Measurements from ENCODE around the gene RECQL5. TPM values are rescaled to one million over a fixed set of nuclear protein-coding genes. Genes with fewer than 3 reads are reported as not detected.
A peak's percentile ranks its signal among the peaks of the same experiment; 100 is the strongest.

Gene RECQL5
- total RNA-seq, 1 experiment from 2014 or later: 40.0 TPM

DNA sequence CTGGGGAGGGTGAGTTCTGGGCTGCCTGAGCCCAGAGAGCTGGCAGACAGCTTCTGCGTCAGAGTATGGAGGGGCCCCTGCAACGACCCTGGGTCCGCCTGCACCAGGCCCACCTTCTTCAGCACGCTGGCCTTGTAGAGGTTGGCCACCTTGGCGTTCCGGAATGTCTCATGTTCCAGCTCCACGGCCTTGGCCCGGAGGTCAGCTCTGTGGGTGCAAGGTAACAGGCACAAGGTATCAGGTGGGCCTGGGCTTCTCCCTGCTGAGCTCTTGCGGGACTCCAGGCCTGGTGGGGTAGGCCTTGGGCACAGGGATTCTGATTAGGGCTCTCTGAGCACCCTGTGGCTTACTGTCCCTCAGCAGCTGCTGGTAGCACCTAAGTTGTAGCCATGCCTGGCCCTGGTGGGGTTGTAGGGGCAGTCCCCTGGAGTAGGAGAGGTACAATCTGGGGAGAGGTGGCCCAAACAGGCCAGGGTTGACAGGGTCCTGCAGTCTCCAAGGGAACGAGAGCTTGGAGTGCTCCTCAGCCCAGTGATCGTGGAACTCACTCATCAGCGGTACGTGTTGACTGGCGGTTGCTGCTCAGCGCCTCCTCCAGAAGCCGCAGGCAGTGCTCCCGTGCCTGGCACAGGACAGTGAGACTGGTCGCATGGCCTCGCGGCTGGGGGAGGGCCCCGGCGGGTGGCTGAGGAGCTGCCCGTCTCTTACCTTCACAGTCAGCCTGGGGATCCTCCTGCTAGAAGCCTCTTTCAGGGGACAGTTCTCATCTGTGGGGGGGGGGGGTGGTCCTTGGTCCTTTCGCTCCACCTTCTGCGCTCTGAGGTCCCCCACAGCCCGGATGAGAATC lies 36.7 kb downstream of the RECQL5 start:
- Mint-ChIP-seq H3K4me1 (peaks cover 16 to 19% of the 10 kb centered on the region in 2 experiments), H3K36me3 (ENCODE audit: insufficient read depth in 1 of 3, low read depth in 3 of 3) (peaks cover 0 to 15% (median 2%) of the 10 kb centered on the region in 3 experiments; a peak in 4 of 7 replicates), H3K27me3 (ENCODE audit: low read depth) (no peaks in the 10 kb centered on the region), H3K27ac (peak overlapping the region in 1 of 3 experiments; percentile 61; a peak in 1 of 7 replicates), H3K9me3 (no peaks in the 10 kb centered on the region), H3K4me3 (no peak overlapping the region)
- H3K23me2 ChIP-seq (ENCODE audit: insufficient read length, low read depth, low read length, poor library complexity, severe bottlenecking): no peaks in the 10 kb centered on the region
- TF ChIP-seq, protein P1, sequence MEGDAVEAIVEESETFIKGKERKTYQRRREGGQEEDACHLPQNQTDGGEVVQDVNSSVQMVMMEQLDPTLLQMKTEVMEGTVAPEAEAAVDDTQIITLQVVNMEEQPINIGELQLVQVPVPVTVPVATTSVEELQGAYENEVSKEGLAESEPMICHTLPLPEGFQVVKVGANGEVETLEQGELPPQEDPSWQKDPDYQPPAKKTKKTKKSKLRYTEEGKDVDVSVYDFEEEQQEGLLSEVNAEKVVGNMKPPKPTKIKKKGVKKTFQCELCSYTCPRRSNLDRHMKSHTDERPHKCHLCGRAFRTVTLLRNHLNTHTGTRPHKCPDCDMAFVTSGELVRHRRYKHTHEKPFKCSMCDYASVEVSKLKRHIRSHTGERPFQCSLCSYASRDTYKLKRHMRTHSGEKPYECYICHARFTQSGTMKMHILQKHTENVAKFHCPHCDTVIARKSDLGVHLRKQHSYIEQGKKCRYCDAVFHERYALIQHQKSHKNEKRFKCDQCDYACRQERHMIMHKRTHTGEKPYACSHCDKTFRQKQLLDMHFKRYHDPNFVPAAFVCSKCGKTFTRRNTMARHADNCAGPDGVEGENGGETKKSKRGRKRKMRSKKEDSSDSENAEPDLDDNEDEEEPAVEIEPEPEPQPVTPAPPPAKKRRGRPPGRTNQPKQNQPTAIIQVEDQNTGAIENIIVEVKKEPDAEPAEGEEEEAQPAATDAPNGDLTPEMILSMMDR (conservative IDR thresholded peaks at IDR 0.05): no peak
- no peak overlapping the region for H2BK20ac ChIP-seq (ENCODE audit: low read depth, low read length, poor library complexity, severe bottlenecking)
- no peak overlapping the region for H3K23ac ChIP-seq (ENCODE audit: insufficient read length, low read depth, low read length)
- H3K14ac ChIP-seq (ENCODE audit: insufficient read depth, low read length): no peak overlapping the region
- H3K79me1 ChIP-seq (ENCODE audit: insufficient read depth, low read depth, low read length, poor library complexity, severe bottlenecking): no peaks in the 10 kb centered on the region
- H3T11ph ChIP-seq (ENCODE audit: low read length): no peak overlapping the region
- no peaks in the 10 kb centered on the region for H4K20me1 ChIP-seq (ENCODE audit: control insufficient read depth, insufficient read depth, insufficient read length)
- no peak overlapping the region for H2AFZ ChIP-seq (ENCODE audit: low read length)
- no peak overlapping the region for H3K4ac ChIP-seq (ENCODE audit: low read depth, low read length)
- H3K18ac ChIP-seq (ENCODE audit: insufficient read length, low read depth, low read length): no peak overlapping the region
- no peak overlapping the region for H2AK5ac ChIP-seq (ENCODE audit: insufficient read length, low read length)
- H3K4me2 ChIP-seq (ENCODE audit: insufficient read depth, insufficient read length, low read length): no peak overlapping the region
- no peak overlapping the region for H4K91ac ChIP-seq (ENCODE audit: insufficient read length, low read depth, low read length)
- no peak overlapping the region for H2BK12ac ChIP-seq (ENCODE audit: insufficient read length, low read depth, low read length)
- H4K8ac ChIP-seq (replicated peaks; ENCODE audit: insufficient read length, low read depth, low read length): no peak overlapping the region
- DNase-seq: no peak
- H3K27ac ChIP-seq (ENCODE audit: insufficient read length, low read depth, low read length): no peak overlapping the region
- no peaks in the 10 kb centered on the region for H3K9me3 ChIP-seq (ENCODE audit: control insufficient read depth, low read depth, low read length)
- H3K4me1 ChIP-seq (ENCODE audit: insufficient read depth, low read length): no peaks in the 10 kb centered on the region; the same call in 1 of the 2 replicates
- H3K56ac ChIP-seq (ENCODE audit: insufficient read length, low read depth, low read length): no peak overlapping the region
- no peak overlapping the region for H2BK5ac ChIP-seq (ENCODE audit: insufficient read length, low read length)
- no peak overlapping the region for H3K9ac ChIP-seq (ENCODE audit: extremely low read depth, insufficient read length, low read length)
- no peak overlapping the region for H2BK15ac ChIP-seq (ENCODE audit: low read depth, low read length)
- no peak overlapping the region for H2BK120ac ChIP-seq (ENCODE audit: low read depth, low read length, poor library complexity, severe bottlenecking)
- no peaks in the 10 kb centered on the region for H3K27me3 ChIP-seq (ENCODE audit: insufficient read depth, low read length)
- H3K79me2 ChIP-seq (ENCODE audit: insufficient read depth, low read length): no peaks in the 10 kb centered on the region
- H4K5ac ChIP-seq (ENCODE audit: insufficient read length, low read depth, low read length): no peak overlapping the region
- no CpG with 5 or more reads among the region's 26 CpGs for WGBS (ENCODE audit: extremely low coverage, insufficient read length, low lambda C conversion rate)

Data from H9 (cell line).